Memory B cell (primary cell): ENCODE measurements around the gene DOK1.

Experiments used
- ATAC-seq: fragments of 150-1000 bp; cut with Tn5 transposase; 2 replicates; pipeline ENCODE4 v1.10.0; 2021; ENCODE audit warnings: low read depth, mild to moderate bottlenecking, moderate library complexity
- DNase-seq, 2 donors: peaks; one replicate each; pipeline ENCODE4 v3.0.0; 2022; ENCODE audit warnings: low spot score in 2 of 2
- H3K27ac Mint-ChIP-seq: one replicate; pipeline ENCODE4 v1.8.0; 2022; ENCODE audit warnings: mild to moderate bottlenecking, moderate library complexity, mixed read lengths
- H3K27me3 Mint-ChIP-seq: one replicate; pipeline ENCODE4 v1.8.0; 2022; ENCODE audit warnings: mixed read lengths
- H3K36me3 Mint-ChIP-seq: one replicate; pipeline ENCODE4 v1.8.0; 2022; ENCODE audit warnings: mild to moderate bottlenecking, mixed read lengths
- H3K4me1 Mint-ChIP-seq: one replicate; pipeline ENCODE4 v1.8.0; 2022; ENCODE audit warnings: mixed read lengths
- H3K4me3 Mint-ChIP-seq: one replicate; pipeline ENCODE4 v1.8.0; 2022; ENCODE audit warnings: mild to moderate bottlenecking, moderate library complexity, mixed read lengths
- H3K9me3 Mint-ChIP-seq: one replicate; pipeline ENCODE4 v1.8.0; 2022; ENCODE audit warnings: mixed read lengths

Gene DOK1

GRCh38 chr2:74603282-74604000, 48.9 kb downstream of the DOK1 start:
- Mint-ChIP-seq H3K4me3 (no peak overlapping the region), H3K27me3 (peaks cover 12% of the 10 kb centered on the region), H3K27ac (no peak overlapping the region), H3K9me3 (no peaks in the 10 kb centered on the region), H3K4me1 (peaks cover 2% of the 10 kb centered on the region), H3K36me3 (no peaks in the 10 kb centered on the region)
- DNase-seq (no peak), ATAC-seq (no peak)

- H3K27ac Mint-ChIP-seq, result no peak overlapping the region
- H3K36me3 Mint-ChIP-seq, result no peaks in the 10 kb centered on the region
- H3K4me1 Mint-ChIP-seq, result peaks cover 5% of the 10 kb centered on the region
- peaks cover 14% of the 10 kb centered on the region for H3K27me3 Mint-ChIP-seq
- H3K4me3 Mint-ChIP-seq, result no peak overlapping the region
- no peak for DNase-seq
- ATAC-seq, result no peak
- H3K9me3 Mint-ChIP-seq, result peaks cover 2% of the 10 kb centered on the region
Observed at GRCh38 chr2:74606927-74607326, 52.4 kb downstream of the DOK1 start.
